HepG2 (cell line): ENCODE results near the gene CLCN1. TPM values are rescaled to one million over a fixed set of nuclear protein-coding genes. Genes with fewer than 3 reads are reported as not detected.

ENCODE experiments used
- CHCHD3 ChIP-seq: sonication (generic); formaldehyde crosslinking; IDR thresholded peaks from 2 replicates; pipeline ENCODE4 v1.8.0; 2022; ENCODE audit warnings: mild to moderate bottlenecking, missing genetic modification reagents, moderate library complexity
- PHF21A ChIP-seq: sonication (generic); formaldehyde crosslinking; IDR thresholded peaks from 2 replicates; pipeline ENCODE4 v1.5.0; 2020; ENCODE audit warnings: mild to moderate bottlenecking, missing genetic modification reagents
- RBM22 ChIP-seq: fragments of 200-400 bp; formaldehyde crosslinking; optimal IDR thresholded peaks from 2 replicates; pipeline ENCODE3; 2017; ENCODE audit warnings: mild to moderate bottlenecking, low read length, moderate library complexity
- SIX1 ChIP-seq: sonication (generic); formaldehyde crosslinking; IDR thresholded peaks from 2 replicates; pipeline ENCODE4 v1.4.0; 2020; ENCODE audit warnings: missing genetic modification reagents, borderline replicate concordance
- SSRP1 ChIP-seq: IDR thresholded peaks from 2 replicates; pipeline ENCODE4 v1.6.1; 2016; ENCODE audit warnings: control low read depth
- THYN1 ChIP-seq: sonication (generic); formaldehyde crosslinking; IDR thresholded peaks from 2 replicates; pipeline ENCODE4 v1.8.1; 2023; ENCODE audit warnings: low read depth, mild to moderate bottlenecking, moderate library complexity, missing genetic modification reagents, borderline replicate concordance
- ZBTB20 ChIP-seq: sonication (generic); formaldehyde crosslinking; IDR thresholded peaks from 2 replicates; pipeline ENCODE4 v1.8.1; 2023; ENCODE audit warnings: missing genetic modification reagents, low read depth, mild to moderate bottlenecking, borderline replicate concordance
- ZNF235 ChIP-seq: sonication (generic); formaldehyde crosslinking; IDR thresholded peaks from 2 replicates; pipeline ENCODE4 v1.8.1; 2023; ENCODE audit warnings: mild to moderate bottlenecking, missing genetic modification reagents, borderline replicate concordance
- ZNF879 ChIP-seq: sonication (generic); formaldehyde crosslinking; IDR thresholded peaks from 2 replicates; pipeline ENCODE4 v1.8.1; 2023; ENCODE audit warnings: missing genetic modification reagents
- polyA plus RNA-seq, 8 experiments: library from polyadenylated mRNA; depleted of rRNA in 3 of 8; stranded (reverse) in 7 of 8; unstranded in 1 of 8; fragments of >200 nt; fragmentation: Illumina TruSeq in 4 of 8; extraction: Trizol in 4 of 8; gene quantifications; 2 replicates each; pipeline versions ENCODE4 v1.2.1 to v1.2.3, GENCODE V29; 2011 to 2016; ENCODE audit warnings: low read depth in 4 of 8, missing spikeins in 1 of 8, mixed read lengths in 1 of 8; ENCODE audit not compliant: insufficient read depth in 1 of 8
- total RNA-seq, 5 experiments: library from RNA; depleted of rRNA; stranded (reverse); fragments of >200 nt; fragmentation: Illumina TruSeq; extraction: Trizol; gene quantifications; 2 replicates each; pipeline ENCODE4 v1.2.3, GENCODE V29; 2016; ENCODE audit warnings: low read depth in 1 of 5
- TF ChIP-seq, protein P1 (sequence below): sonication (generic); formaldehyde crosslinking; IDR thresholded peaks from 2 replicates; pipeline ENCODE4 v1.4.0; 2020; ENCODE audit warnings: missing genetic modification reagents
- TF ChIP-seq, protein P2 (sequence below): sonication (generic); formaldehyde crosslinking; IDR thresholded peaks from 2 replicates; pipeline ENCODE4 v1.5.0; 2020; ENCODE audit warnings: missing genetic modification reagents, mild to moderate bottlenecking, borderline replicate concordance
- TF ChIP-seq, protein P3 (sequence below): sonication (generic); formaldehyde crosslinking; IDR thresholded peaks from 2 replicates; pipeline ENCODE4 v1.4.0; 2020; ENCODE audit warnings: missing genetic modification reagents, borderline replicate concordance
- TF ChIP-seq, protein P4 (sequence below): sonication (generic); formaldehyde crosslinking; IDR thresholded peaks from 2 replicates; pipeline ENCODE4 v1.5.0; 2020; ENCODE audit warnings: mild to moderate bottlenecking, missing genetic modification reagents
- TF ChIP-seq, protein P5 (sequence below): sonication (generic); formaldehyde crosslinking; IDR thresholded peaks from 2 replicates; pipeline ENCODE4 v1.4.0; 2020; ENCODE audit warnings: missing genetic modification reagents
- TF ChIP-seq, protein P6 (sequence below): sonication (generic); formaldehyde crosslinking; IDR thresholded peaks from 2 replicates; pipeline ENCODE4 v1.5.1; 2020; ENCODE audit warnings: mild to moderate bottlenecking, moderate library complexity, missing genetic modification reagents

CLCN1 gene
- total and polyA plus RNA-seq, 2 of the 13 experiments (the other 11 are each of a cell fraction or from before 2014, with no cell fraction given): 0.01 TPM; not detected in 1

DNA sequence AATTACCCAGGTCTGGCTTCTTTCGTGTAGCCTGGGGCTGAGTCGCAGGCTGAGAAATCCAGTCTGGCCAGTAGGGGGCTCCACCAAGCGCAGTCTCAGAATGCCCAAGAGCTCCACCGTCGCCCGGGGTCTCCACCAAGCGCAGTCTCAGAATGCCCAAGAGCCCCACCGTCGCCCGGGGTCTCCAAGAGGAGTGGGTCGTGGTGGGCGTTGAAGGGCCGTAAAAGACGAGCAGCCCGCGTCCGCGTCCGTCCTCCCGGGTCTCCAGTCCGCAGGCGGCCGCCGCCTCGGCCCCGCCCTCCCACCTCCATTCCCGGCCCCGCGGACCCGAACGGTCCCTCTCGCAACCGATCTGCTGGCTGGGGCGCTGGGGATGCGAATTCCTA is 64.3 kb downstream of the CLCN1 start (continued):
- TF ChIP-seq, protein P1, sequence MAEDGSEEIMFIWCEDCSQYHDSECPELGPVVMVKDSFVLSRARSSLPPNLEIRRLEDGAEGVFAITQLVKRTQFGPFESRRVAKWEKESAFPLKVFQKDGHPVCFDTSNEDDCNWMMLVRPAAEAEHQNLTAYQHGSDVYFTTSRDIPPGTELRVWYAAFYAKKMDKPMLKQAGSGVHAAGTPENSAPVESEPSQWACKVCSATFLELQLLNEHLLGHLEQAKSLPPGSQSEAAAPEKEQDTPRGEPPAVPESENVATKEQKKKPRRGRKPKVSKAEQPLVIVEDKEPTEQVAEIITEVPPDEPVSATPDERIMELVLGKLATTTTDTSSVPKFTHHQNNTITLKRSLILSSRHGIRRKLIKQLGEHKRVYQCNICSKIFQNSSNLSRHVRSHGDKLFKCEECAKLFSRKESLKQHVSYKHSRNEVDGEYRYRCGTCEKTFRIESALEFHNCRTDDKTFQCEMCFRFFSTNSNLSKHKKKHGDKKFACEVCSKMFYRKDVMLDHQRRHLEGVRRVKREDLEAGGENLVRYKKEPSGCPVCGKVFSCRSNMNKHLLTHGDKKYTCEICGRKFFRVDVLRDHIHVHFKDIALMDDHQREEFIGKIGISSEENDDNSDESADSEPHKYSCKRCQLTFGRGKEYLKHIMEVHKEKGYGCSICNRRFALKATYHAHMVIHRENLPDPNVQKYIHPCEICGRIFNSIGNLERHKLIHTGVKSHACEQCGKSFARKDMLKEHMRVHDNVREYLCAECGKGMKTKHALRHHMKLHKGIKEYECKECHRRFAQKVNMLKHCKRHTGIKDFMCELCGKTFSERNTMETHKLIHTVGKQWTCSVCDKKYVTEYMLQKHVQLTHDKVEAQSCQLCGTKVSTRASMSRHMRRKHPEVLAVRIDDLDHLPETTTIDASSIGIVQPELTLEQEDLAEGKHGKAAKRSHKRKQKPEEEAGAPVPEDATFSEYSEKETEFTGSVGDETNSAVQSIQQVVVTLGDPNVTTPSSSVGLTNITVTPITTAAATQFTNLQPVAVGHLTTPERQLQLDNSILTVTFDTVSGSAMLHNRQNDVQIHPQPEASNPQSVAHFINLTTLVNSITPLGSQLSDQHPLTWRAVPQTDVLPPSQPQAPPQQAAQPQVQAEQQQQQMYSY: no peak
- no peak for TF ChIP-seq SIX1 (CRISPR knock-in tag)
- no peak for TF ChIP-seq THYN1 (CRISPR knock-in tag)
- TF ChIP-seq ZBTB20: no peak
- TF ChIP-seq ZNF235 (CRISPR knock-in tag): no peak
- TF ChIP-seq, protein P2, sequence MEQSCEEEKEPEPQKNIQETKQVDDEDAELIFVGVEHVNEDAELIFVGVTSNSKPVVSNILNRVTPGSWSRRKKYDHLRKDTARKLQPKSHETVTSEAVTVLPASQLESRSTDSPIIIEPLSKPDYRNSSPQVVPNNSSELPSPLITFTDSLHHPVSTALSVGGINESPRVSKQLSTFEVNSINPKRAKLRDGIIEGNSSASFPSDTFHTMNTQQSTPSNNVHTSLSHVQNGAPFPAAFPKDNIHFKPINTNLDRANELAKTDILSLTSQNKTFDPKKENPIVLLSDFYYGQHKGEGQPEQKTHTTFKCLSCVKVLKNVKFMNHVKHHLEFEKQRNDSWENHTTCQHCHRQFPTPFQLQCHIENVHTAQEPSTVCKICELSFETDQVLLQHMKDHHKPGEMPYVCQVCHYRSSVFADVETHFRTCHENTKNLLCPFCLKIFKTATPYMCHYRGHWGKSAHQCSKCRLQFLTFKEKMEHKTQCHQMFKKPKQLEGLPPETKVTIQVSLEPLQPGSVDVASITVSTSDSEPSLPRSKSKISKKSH (CRISPR knock-in tag): no peak
- no peak for TF ChIP-seq CHCHD3 (CRISPR knock-in tag)
- TF ChIP-seq, protein P3, sequence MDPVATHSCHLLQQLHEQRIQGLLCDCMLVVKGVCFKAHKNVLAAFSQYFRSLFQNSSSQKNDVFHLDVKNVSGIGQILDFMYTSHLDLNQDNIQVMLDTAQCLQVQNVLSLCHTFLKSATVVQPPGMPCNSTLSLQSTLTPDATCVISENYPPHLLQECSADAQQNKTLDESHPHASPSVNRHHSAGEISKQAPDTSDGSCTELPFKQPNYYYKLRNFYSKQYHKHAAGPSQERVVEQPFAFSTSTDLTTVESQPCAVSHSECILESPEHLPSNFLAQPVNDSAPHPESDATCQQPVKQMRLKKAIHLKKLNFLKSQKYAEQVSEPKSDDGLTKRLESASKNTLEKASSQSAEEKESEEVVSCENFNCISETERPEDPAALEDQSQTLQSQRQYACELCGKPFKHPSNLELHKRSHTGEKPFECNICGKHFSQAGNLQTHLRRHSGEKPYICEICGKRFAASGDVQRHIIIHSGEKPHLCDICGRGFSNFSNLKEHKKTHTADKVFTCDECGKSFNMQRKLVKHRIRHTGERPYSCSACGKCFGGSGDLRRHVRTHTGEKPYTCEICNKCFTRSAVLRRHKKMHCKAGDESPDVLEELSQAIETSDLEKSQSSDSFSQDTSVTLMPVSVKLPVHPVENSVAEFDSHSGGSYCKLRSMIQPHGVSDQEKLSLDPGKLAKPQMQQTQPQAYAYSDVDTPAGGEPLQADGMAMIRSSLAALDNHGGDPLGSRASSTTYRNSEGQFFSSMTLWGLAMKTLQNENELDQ (CRISPR knock-in tag): no peak
- no peak for TF ChIP-seq RBM22
- TF ChIP-seq, protein P4, sequence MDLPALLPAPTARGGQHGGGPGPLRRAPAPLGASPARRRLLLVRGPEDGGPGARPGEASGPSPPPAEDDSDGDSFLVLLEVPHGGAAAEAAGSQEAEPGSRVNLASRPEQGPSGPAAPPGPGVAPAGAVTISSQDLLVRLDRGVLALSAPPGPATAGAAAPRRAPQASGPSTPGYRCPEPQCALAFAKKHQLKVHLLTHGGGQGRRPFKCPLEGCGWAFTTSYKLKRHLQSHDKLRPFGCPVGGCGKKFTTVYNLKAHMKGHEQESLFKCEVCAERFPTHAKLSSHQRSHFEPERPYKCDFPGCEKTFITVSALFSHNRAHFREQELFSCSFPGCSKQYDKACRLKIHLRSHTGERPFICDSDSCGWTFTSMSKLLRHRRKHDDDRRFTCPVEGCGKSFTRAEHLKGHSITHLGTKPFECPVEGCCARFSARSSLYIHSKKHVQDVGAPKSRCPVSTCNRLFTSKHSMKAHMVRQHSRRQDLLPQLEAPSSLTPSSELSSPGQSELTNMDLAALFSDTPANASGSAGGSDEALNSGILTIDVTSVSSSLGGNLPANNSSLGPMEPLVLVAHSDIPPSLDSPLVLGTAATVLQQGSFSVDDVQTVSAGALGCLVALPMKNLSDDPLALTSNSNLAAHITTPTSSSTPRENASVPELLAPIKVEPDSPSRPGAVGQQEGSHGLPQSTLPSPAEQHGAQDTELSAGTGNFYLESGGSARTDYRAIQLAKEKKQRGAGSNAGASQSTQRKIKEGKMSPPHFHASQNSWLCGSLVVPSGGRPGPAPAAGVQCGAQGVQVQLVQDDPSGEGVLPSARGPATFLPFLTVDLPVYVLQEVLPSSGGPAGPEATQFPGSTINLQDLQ (CRISPR knock-in tag): no peak
- TF ChIP-seq SSRP1 (CRISPR knock-in tag): no peak
- TF ChIP-seq ZNF879 (CRISPR knock-in tag): no peak
- TF ChIP-seq, protein P5, sequence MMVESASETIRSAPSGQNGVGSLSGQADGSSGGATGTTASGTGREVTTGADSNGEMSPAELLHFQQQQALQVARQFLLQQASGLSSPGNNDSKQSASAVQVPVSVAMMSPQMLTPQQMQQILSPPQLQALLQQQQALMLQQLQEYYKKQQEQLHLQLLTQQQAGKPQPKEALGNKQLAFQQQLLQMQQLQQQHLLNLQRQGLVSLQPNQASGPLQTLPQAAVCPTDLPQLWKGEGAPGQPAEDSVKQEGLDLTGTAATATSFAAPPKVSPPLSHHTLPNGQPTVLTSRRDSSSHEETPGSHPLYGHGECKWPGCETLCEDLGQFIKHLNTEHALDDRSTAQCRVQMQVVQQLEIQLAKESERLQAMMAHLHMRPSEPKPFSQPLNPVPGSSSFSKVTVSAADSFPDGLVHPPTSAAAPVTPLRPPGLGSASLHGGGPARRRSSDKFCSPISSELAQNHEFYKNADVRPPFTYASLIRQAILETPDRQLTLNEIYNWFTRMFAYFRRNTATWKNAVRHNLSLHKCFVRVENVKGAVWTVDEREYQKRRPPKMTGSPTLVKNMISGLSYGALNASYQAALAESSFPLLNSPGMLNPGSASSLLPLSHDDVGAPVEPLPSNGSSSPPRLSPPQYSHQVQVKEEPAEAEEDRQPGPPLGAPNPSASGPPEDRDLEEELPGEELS (CRISPR knock-in tag): no peak
- TF ChIP-seq, protein P6, sequence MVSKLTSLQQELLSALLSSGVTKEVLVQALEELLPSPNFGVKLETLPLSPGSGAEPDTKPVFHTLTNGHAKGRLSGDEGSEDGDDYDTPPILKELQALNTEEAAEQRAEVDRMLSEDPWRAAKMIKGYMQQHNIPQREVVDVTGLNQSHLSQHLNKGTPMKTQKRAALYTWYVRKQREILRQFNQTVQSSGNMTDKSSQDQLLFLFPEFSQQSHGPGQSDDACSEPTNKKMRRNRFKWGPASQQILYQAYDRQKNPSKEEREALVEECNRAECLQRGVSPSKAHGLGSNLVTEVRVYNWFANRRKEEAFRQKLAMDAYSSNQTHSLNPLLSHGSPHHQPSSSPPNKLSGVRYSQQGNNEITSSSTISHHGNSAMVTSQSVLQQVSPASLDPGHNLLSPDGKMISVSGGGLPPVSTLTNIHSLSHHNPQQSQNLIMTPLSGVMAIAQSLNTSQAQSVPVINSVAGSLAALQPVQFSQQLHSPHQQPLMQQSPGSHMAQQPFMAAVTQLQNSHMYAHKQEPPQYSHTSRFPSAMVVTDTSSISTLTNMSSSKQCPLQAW (CRISPR knock-in tag): no peak
- no peak for TF ChIP-seq PHF21A (CRISPR knock-in tag)
